Naive B cell (primary cell): ENCODE results near the gene MGST1. TPM values are rescaled to one million over a fixed set of nuclear protein-coding genes. Genes with fewer than 3 reads are reported as not detected.

Experiments used
- ATAC-seq, 2 donors: fragments of 150-1000 bp; cut with Tn5 transposase; 2 replicates each; pipeline ENCODE4 v1.10.0; 2021; ENCODE audit warnings: low read depth in 2 of 2, mild to moderate bottlenecking in 2 of 2, moderate library complexity in 2 of 2
- DNase-seq: peaks from one replicate; pipeline ENCODE4 v3.0.0; 2022
- H3K27ac Mint-ChIP-seq, 6 donors: one replicate each; pipeline ENCODE4 v1.8.0; 2020 to 2022; ENCODE audit warnings: mild to moderate bottlenecking in 6 of 6, mixed read lengths in 6 of 6, moderate library complexity in 5 of 6, inconsistent platforms in 2 of 6
- H3K27me3 Mint-ChIP-seq, 3 donors: one replicate each; pipeline ENCODE4 v1.8.0; 2021 to 2022; ENCODE audit warnings: mixed read lengths in 3 of 3, mild to moderate bottlenecking in 1 of 3
- H3K36me3 Mint-ChIP-seq, 2 donors: one replicate each; pipeline ENCODE4 v1.8.0; 2020 to 2022; ENCODE audit warnings: mixed read lengths in 2 of 2, inconsistent platforms in 1 of 2, mild to moderate bottlenecking in 1 of 2
- H3K4me1 Mint-ChIP-seq, 3 donors: one replicate each; pipeline ENCODE4 v1.8.0; 2020 to 2022; ENCODE audit warnings: mixed read lengths in 3 of 3, inconsistent platforms in 1 of 3, mild to moderate bottlenecking in 1 of 3, moderate library complexity in 1 of 3
- H3K4me3 Mint-ChIP-seq, 8 donors: one replicate each; pipeline ENCODE4 v1.8.0; 2020 to 2022; ENCODE audit warnings: mild to moderate bottlenecking in 8 of 8, mixed read lengths in 8 of 8, moderate library complexity in 8 of 8, inconsistent platforms in 2 of 8
- H3K9me3 Mint-ChIP-seq, 7 donors: one replicate each; pipeline ENCODE4 v1.8.0; 2020 to 2022; ENCODE audit warnings: mixed read lengths in 7 of 7, mild to moderate bottlenecking in 5 of 7, inconsistent platforms in 2 of 7, moderate library complexity in 1 of 7
- polyA plus RNA-seq, 6 donors: library from polyadenylated mRNA; unstranded; fragments of 300-500 nt; fragmentation: Illumina TruSeq; gene quantifications; one replicate each; pipeline ENCODE4 v1.2.3, GENCODE V29; 2021; ENCODE audit warnings: low read depth in 6 of 6

MGST1 gene
- polyA plus RNA-seq, 6 donors from 2014 or later, result 1.8 to 2.0 TPM; not detected in 4

GRCh38 chr12:16330560-16330959 is 16.9 kb upstream of the MGST1 start:
- no peak for DNase-seq
- peaks cover 6 to 31% (median 9%) of the 10 kb centered on the region in 7 donors for H3K9me3 Mint-ChIP-seq
- no peaks in the 10 kb centered on the region for H3K4me1 Mint-ChIP-seq
- no peaks in the 10 kb centered on the region for H3K27me3 Mint-ChIP-seq
- no peak for ATAC-seq
- H3K27ac Mint-ChIP-seq, result no peak overlapping the region
- H3K4me3 Mint-ChIP-seq, result no peak overlapping the region
- H3K36me3 Mint-ChIP-seq, result no peaks in the 10 kb centered on the region

- Mint-ChIP-seq H3K4me1 (no peaks in the 10 kb centered on the region), H3K4me3 (no peak overlapping the region), H3K36me3 (no peaks in the 10 kb centered on the region), H3K9me3 (peaks cover 3 to 25% (median 8%) of the 10 kb centered on the region in 7 donors), H3K27me3 (no peaks in the 10 kb centered on the region), H3K27ac (no peak overlapping the region)
- no peak for DNase-seq
- no peak for ATAC-seq
These were observed 15.4 kb upstream of the MGST1 start for GRCh38 chr12:16331998-16332397.

GRCh38 chr12:16335838-16336237 is 11.6 kb upstream of the MGST1 start:
- Mint-ChIP-seq H3K27me3 (no peaks in the 10 kb centered on the region), H3K9me3 (peaks cover 0 to 8% (median 3%) of the 10 kb centered on the region in 7 donors), H3K27ac (no peak overlapping the region), H3K4me3 (no peak overlapping the region), H3K4me1 (no peaks in the 10 kb centered on the region), H3K36me3 (no peaks in the 10 kb centered on the region)
- no peak for DNase-seq
- ATAC-seq, result no peak

GRCh38 chr12:16344269-16344668 is 3.2 kb upstream of the MGST1 start:
- H3K36me3 Mint-ChIP-seq, result no peaks in the 10 kb centered on the region
- peaks cover 0 to 2% (median 0%) of the 10 kb centered on the region in 7 donors for H3K9me3 Mint-ChIP-seq
- H3K27me3 Mint-ChIP-seq, result peaks cover 10 to 29% (median 14%) of the 10 kb centered on the region in 3 donors
- DNase-seq, result no peak
- no peak overlapping the region for H3K4me3 Mint-ChIP-seq
- ATAC-seq, result no peak
- H3K27ac Mint-ChIP-seq, result no peak overlapping the region
- peaks cover 0 to 5% (median 4%) of the 10 kb centered on the region in 3 donors for H3K4me1 Mint-ChIP-seq

GRCh38 chr12:16345105-16345504 is 2.3 kb upstream of the MGST1 start:
- Mint-ChIP-seq H3K36me3 (no peaks in the 10 kb centered on the region), H3K27me3 (peaks cover 10 to 29% (median 14%) of the 10 kb centered on the region in 3 donors), H3K9me3 (peaks cover 0 to 2% (median 0%) of the 10 kb centered on the region in 7 donors), H3K4me1 (peaks cover 0 to 5% (median 4%) of the 10 kb centered on the region in 3 donors), H3K27ac (no peak overlapping the region), H3K4me3 (no peak overlapping the region)
- ATAC-seq (no peak), DNase-seq (no peak)

GRCh38 chr12:16346958-16347357 is 487 bp upstream of the MGST1 start:
- Mint-ChIP-seq H3K4me3 (peak overlapping the region in 1 of 8 donors; percentile 84), H3K27me3 (peaks cover 10 to 29% (median 14%) of the 10 kb centered on the region in 3 donors), H3K9me3 (peaks cover 0 to 2% (median 0%) of the 10 kb centered on the region in 7 donors), H3K4me1 (peaks cover 0 to 5% (median 4%) of the 10 kb centered on the region in 3 donors), H3K36me3 (no peaks in the 10 kb centered on the region), H3K27ac (no peak overlapping the region)
- no peak for ATAC-seq
- no peak for DNase-seq

- Mint-ChIP-seq H3K4me3 (no peak overlapping the region), H3K36me3 (no peaks in the 10 kb centered on the region), H3K27ac (no peak overlapping the region), H3K9me3 (peaks cover 0 to 2% (median 0%) of the 10 kb centered on the region in 7 donors), H3K4me1 (peaks cover 0 to 5% (median 4%) of the 10 kb centered on the region in 3 donors), H3K27me3 (peaks cover 10 to 29% (median 14%) of the 10 kb centered on the region in 3 donors)
- DNase-seq (no peak), ATAC-seq (no peak)
These were observed 1.1 kb downstream of the MGST1 start for GRCh38 chr12:16348435-16349130.

GRCh38 chr12:16349131-16349460 is 1.7 kb downstream of the MGST1 start:
- no peak overlapping the region for H3K27ac Mint-ChIP-seq
- H3K4me1 Mint-ChIP-seq, result peaks cover 0 to 5% (median 4%) of the 10 kb centered on the region in 3 donors
- peaks cover 10 to 29% (median 14%) of the 10 kb centered on the region in 3 donors for H3K27me3 Mint-ChIP-seq
- DNase-seq, result no peak
- H3K36me3 Mint-ChIP-seq, result no peaks in the 10 kb centered on the region
- no peak overlapping the region for H3K4me3 Mint-ChIP-seq
- ATAC-seq, result no peak
- H3K9me3 Mint-ChIP-seq, result peaks cover 0 to 2% (median 0%) of the 10 kb centered on the region in 7 donors

GRCh38 chr12:16350682-16351081 is 3.2 kb downstream of the MGST1 start:
- Mint-ChIP-seq H3K36me3 (no peaks in the 10 kb centered on the region), H3K27me3 (peaks cover 10 to 29% (median 14%) of the 10 kb centered on the region in 3 donors), H3K4me3 (no peak overlapping the region), H3K9me3 (peaks cover 0 to 2% (median 0%) of the 10 kb centered on the region in 7 donors), H3K4me1 (peaks cover 0 to 5% (median 4%) of the 10 kb centered on the region in 3 donors), H3K27ac (no peak overlapping the region)
- no peak for ATAC-seq
- DNase-seq, result no peak

- peaks cover 0 to under 1% (median 0%) of the 10 kb centered on the region in 3 donors for H3K4me1 Mint-ChIP-seq
- no peak for ATAC-seq
- peaks cover 0 to 2% (median 0%) of the 10 kb centered on the region in 7 donors for H3K9me3 Mint-ChIP-seq
- H3K36me3 Mint-ChIP-seq, result no peaks in the 10 kb centered on the region
- H3K4me3 Mint-ChIP-seq, result no peak overlapping the region
- H3K27me3 Mint-ChIP-seq, result peaks cover 3 to 17% (median 4%) of the 10 kb centered on the region in 3 donors
- no peak for DNase-seq
- no peak overlapping the region for H3K27ac Mint-ChIP-seq
These were observed 5.0 kb downstream of the MGST1 start for GRCh38 chr12:16352481-16352880.

GRCh38 chr12:16358878-16359277 is 11.4 kb downstream of the MGST1 start:
- ATAC-seq, result no peak
- no peak for DNase-seq
- Mint-ChIP-seq H3K4me3 (no peak overlapping the region), H3K36me3 (no peaks in the 10 kb centered on the region), H3K27me3 (no peaks in the 10 kb centered on the region), H3K4me1 (no peaks in the 10 kb centered on the region), H3K27ac (no peak overlapping the region), H3K9me3 (peaks cover 0 to 3% (median 0%) of the 10 kb centered on the region in 7 donors)

- H3K9me3 Mint-ChIP-seq, result peaks cover 0 to 3% (median 0%) of the 10 kb centered on the region in 7 donors
- no peak overlapping the region for H3K4me3 Mint-ChIP-seq
- H3K36me3 Mint-ChIP-seq, result no peaks in the 10 kb centered on the region
- no peaks in the 10 kb centered on the region for H3K4me1 Mint-ChIP-seq
- H3K27me3 Mint-ChIP-seq, result no peaks in the 10 kb centered on the region
- no peak overlapping the region for H3K27ac Mint-ChIP-seq
- no peak for DNase-seq
- ATAC-seq, result no peak
These were observed 12.4 kb downstream of the MGST1 start for GRCh38 chr12:16359512-16360491.

- H3K27me3 Mint-ChIP-seq, result no peaks in the 10 kb centered on the region
- no peak overlapping the region for H3K4me3 Mint-ChIP-seq
- no peaks in the 10 kb centered on the region for H3K36me3 Mint-ChIP-seq
- ATAC-seq, result no peak
- no peak overlapping the region for H3K27ac Mint-ChIP-seq
- H3K9me3 Mint-ChIP-seq, result peaks cover 0 to 3% (median 0%) of the 10 kb centered on the region in 7 donors
- H3K4me1 Mint-ChIP-seq, result no peaks in the 10 kb centered on the region
- no peak for DNase-seq
These were observed 13.8 kb downstream of the MGST1 start for GRCh38 chr12:16361142-16361783.
